Measurements from ENCODE around the gene MACROD2. TPM values are rescaled to one million over a fixed set of nuclear protein-coding genes. Genes with fewer than 3 reads are reported as not detected.

Gene MACROD2
- total and polyA plus RNA-seq, 2 experiments from 2014 or later: 2.8 to 4.3 TPM

- TF ChIP-seq CTCF (conservative IDR thresholded peaks at IDR 0.05; ENCODE audit: low read depth in 2 of 2) (no peak), REST (IDR thresholded peaks at IDR 0.05; ENCODE audit: unreplicated experiment) (no peak), JUNB (IDR thresholded peaks at IDR 0.05; ENCODE audit: unreplicated experiment) (no peak), ZNF114 (CRISPR knock-in tag; IDR thresholded peaks at IDR 0.05) (no peak), CREB1 (CRISPR knock-in tag; IDR thresholded peaks at IDR 0.05; ENCODE audit: low read depth) (no peak)
These were observed 1950.0 kb downstream of the MACROD2 start (continued) for GRCh38 chr20:15945289-15945688.

GRCh38 chr20:15949391-15949790, 1954.1 kb downstream of the MACROD2 start:
- H3K27ac Mint-ChIP-seq: peak overlapping the region; percentile 55; the same call in 1 of the 2 replicates
- H3K4me1 ChIP-seq (ENCODE audit: insufficient read depth): peaks cover 27% of the 10 kb centered on the region
- no peaks in the 10 kb centered on the region for H3K27me3 ChIP-seq (ENCODE audit: insufficient read depth)
- peaks cover 4% of the 10 kb centered on the region for H3K27me3 Mint-ChIP-seq (ENCODE audit: insufficient read depth, low read depth, poor library complexity)
- DNase-seq (ENCODE audit: low spot score) (peak; percentile 62), ATAC-seq (peak; percentile 70)
- no peaks in the 10 kb centered on the region for H3F3A ChIP-seq (replicated peaks; ENCODE audit: low read depth)
- H4K20me1 ChIP-seq (replicated peaks; ENCODE audit: insufficient read depth): no peaks in the 10 kb centered on the region
- H3K9me2 ChIP-seq (ENCODE audit: insufficient read depth): no peaks in the 10 kb centered on the region; the same call in 1 of the 2 replicates
- no peaks in the 10 kb centered on the region for H3K36me3 Mint-ChIP-seq (ENCODE audit: low read depth)
- H3K79me2 ChIP-seq (replicated peaks; ENCODE audit: insufficient read depth): no peaks in the 10 kb centered on the region
- peak overlapping the region; percentile 10; the same call in 1 of the 2 replicates for H3K4me2 ChIP-seq
- H2AFZ ChIP-seq: no peak overlapping the region
- H3K4me3 ChIP-seq: no peak overlapping the region
- no peak overlapping the region for H3K4me3 Mint-ChIP-seq
- no peaks in the 10 kb centered on the region for H3K36me3 ChIP-seq (ENCODE audit: insufficient read depth)
- no peaks in the 10 kb centered on the region for H3K9me3 Mint-ChIP-seq
- peaks cover 24% of the 10 kb centered on the region for H3K4me1 Mint-ChIP-seq
- TF ChIP-seq ZNF331 (CRISPR knock-in tag; IDR thresholded peaks at IDR 0.05; ENCODE audit: low read depth) (no peak), ZNF462 (CRISPR knock-in tag; IDR thresholded peaks at IDR 0.05) (0 out of 2 replicates have a peak, but pooled peaks have one; percentile 57)
- H3K27ac ChIP-seq (ENCODE audit: low read depth): peak overlapping the region; percentile 1; the same call in 1 of the 2 replicates

Measured in GM23338 (cell line).